ENCODE results near the gene CUX1.

DNA sequence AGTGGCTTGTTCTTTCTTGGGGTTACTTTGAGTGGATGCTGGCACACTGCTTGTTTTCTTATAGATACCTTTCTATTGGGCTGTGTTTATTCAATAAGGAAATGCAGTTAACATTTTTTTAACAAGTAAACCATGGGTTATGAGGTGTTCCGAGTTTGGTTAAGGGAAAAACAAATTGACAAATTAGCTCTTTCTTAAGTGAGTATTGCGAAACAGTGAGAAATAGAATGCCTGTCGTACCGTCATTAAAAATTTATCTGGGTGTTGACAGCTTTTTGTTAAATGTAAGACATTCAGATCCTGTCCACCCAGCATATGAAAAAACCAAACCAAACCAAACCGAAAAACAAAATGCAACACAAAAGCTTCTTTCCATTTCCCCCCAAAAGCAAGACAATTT is 6.2 kb downstream of the CUX1 start:
- TF ChIP-seq CTCF (IDR thresholded peaks at IDR 0.05) (no peak), POLR2A (IDR thresholded peaks at IDR 0.05) (no peak)

Data from body of pancreas (tissue), 4 donors.